GM19463 (cell line): ENCODE data around the gene LYPLA2.
"Not testable (repeated sequence)": the region's sequence is repeated elsewhere in the genome, so short reads cannot be mapped to it uniquely, and the experiment has no call there.

Experiments used
- ATAC-seq: cut with Tn5 transposase; IDR thresholded peaks from one replicate; pipeline ENCODE4 v1.9.1; 2021; ENCODE audit warnings: mild to moderate bottlenecking, moderate library complexity; ENCODE audit not compliant: unreplicated experiment

The LYPLA2 gene

GRCh38 chr1:23825762-23826522 lies 35.0 kb downstream of the LYPLA2 start:
- ATAC-seq, result no peak

DNA sequence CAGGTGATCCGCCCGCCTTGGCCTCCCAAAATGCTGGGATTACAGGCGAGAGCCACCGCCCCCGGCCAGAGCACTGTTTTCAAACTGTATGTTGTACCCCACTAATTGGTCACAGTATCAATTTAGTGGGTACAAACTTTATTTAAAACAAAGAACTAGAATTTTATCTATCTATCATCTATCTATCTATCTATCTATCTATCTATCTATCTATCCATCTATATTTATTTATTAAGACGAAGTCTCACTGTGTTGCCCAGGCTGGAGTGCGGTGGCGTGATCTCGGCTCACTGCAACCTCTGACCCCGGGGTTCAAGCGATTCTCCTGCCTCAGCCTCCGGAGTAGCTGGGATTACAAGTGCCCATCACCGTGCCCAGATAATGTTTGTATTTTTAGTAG lies 35.6 kb downstream of the LYPLA2 start:
- not testable (repeated sequence) for ATAC-seq

GRCh38 chr1:23827717-23828116 lies 36.8 kb downstream of the LYPLA2 start:
- no peak for ATAC-seq

DNA sequence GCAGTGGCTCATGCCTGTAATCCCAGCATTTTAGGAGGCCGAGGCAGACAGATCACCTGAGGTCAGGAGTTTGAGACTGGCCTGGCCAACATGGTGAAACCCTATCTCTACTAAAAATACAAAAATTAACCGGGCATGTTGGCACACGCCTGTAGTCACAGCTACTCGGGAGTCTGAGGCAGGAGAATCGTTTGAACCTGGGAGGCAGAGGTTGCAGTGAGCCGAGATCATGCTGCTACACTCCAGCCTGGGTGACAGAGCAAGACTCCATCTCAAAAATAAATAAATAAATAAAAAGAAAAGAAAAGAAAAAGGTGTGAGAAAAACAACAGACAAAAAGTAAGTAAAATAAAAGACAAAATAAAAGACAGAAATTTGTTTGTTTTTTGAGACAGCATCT lies 43.2 kb downstream of the LYPLA2 start:
- not testable (repeated sequence) for ATAC-seq

GRCh38 chr1:23836037-23836436 lies 45.1 kb downstream of the LYPLA2 start:
- ATAC-seq, result no peak

GRCh38 chr1:23837908-23838307 lies 47.0 kb downstream of the LYPLA2 start:
- ATAC-seq, result no peak

DNA sequence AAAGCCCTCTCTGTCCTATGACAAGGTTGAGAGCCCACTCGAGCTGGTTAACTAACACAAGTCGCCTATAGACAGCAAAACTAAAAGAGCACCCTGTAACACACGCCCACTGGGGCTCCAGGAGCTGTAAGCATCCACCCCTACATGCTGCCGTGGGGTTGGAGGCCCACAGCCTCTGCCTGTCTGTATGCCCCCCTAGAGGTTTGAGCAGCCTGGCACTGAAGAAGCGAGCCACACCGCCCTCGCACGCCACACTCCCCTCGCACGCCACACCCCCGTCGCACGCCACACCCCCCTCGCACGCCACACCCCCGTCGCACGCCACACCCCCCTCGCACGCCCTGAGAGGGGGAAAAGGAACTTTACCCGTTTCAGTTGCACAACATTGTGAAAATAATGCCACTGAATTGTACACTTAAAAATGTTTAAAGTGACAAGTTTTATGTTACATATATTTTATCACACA lies 47.5 kb downstream of the LYPLA2 start:
- peak; percentile 47 for ATAC-seq

DNA sequence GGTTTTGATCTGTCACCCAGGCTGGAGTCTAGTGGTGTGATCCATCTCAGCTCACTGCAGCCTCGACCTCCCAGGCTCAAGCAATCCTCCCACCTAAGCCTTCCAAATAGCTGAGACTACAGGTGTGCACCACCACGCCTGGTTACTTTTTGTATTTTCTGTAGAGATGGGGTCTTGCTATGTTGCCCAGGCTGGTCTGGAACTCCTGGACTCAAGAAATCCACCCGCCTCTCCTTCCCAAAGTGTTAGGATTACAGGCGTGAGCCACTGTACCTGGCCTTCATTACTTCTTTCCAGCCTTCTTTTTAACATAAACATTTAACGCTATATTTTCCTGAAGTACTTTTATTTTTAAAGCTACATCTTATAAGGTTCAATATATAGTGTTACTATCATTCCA lies 52.7 kb downstream of the LYPLA2 start:
- ATAC-seq, result no peak
